MM.1S (cell line): ENCODE results near the gene YIPF4.

Experiments
- EZH2 ChIP-seq: fragments of 300-600 bp; sonication (generic); optimal IDR thresholded peaks from 2 replicates; pipeline ENCODE3; 2017; ENCODE audit warnings: low read depth, mild to moderate bottlenecking, antibody characterized with exemption, low read length, mixed read lengths
- TF ChIP-seq, protein P1 (sequence below): fragments of 300-600 bp; sonication (generic); IDR thresholded peaks from 2 replicates; pipeline ENCODE4 v1.5.1; 2016; ENCODE audit warnings: antibody characterized with exemption, low read length, mixed read lengths

DNA sequence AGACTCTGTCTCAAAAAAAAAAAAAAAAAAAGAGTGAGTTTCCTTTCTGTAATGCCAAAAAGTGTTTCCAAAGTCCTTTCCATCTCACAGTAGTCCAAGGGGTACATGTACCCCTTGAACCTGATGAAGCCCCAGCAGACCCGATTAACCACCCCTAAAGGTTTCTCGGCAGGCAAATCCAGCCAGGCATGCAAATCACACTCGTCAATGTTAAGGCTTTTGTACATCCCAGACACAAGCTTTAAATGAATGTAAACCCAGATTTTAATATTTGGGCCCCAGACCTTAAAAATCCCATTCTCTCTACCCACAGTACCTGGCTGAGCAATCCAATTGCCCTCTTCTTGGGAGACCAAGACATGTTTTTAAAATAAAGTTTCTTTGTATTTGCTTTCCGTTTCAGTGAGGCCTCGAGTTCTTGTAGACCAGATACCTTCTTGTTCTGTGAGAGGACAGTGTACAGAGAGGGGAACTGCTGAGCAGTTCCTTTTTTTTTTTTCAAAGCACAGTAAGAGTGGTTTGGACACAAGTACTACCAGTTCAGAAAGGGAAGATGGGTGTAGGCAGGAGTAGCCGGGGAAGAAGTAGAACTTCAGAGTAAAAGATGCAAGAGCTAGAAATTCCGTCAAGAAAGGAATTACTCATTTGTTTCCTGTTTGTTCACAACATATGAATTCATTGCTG, 13.1 kb upstream of the YIPF4 start, which contains the start of gene NLRC4:
- TF ChIP-seq, protein P1, sequence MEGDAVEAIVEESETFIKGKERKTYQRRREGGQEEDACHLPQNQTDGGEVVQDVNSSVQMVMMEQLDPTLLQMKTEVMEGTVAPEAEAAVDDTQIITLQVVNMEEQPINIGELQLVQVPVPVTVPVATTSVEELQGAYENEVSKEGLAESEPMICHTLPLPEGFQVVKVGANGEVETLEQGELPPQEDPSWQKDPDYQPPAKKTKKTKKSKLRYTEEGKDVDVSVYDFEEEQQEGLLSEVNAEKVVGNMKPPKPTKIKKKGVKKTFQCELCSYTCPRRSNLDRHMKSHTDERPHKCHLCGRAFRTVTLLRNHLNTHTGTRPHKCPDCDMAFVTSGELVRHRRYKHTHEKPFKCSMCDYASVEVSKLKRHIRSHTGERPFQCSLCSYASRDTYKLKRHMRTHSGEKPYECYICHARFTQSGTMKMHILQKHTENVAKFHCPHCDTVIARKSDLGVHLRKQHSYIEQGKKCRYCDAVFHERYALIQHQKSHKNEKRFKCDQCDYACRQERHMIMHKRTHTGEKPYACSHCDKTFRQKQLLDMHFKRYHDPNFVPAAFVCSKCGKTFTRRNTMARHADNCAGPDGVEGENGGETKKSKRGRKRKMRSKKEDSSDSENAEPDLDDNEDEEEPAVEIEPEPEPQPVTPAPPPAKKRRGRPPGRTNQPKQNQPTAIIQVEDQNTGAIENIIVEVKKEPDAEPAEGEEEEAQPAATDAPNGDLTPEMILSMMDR, result no peak
- no peak for TF ChIP-seq EZH2
